ENCODE results near the gene RO60. TPM values are rescaled to one million over a fixed set of nuclear protein-coding genes. Genes with fewer than 3 reads are reported as not detected.

RO60 gene
- total RNA-seq, 4 donors from 2014 or later = 11.6 to 67.2 (median 62.4) TPM

DNA sequence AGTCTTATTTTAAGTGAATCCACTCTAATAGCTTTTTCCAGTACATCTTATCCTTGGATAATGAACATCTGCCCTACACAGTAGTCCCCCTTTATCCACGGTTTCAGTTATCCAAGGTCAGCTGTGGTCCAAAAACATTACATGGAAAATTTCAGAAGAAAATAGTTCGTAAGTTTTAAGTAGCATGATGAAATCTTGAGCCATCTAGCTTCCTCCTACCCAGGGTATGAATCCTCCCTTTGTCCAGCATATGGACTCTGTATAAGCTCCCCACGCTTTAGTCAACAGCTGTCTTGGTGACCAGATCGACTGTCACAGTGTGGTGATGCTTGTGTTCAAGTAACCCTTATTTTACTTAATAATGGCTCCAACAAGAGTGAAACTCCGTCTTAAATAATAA lies 43.2 kb downstream of the RO60 start:
- whole genome bisulfite sequencing, 2 donors (ENCODE audit: low coverage in 1 of 2) = 91 to 93% methylated on average over 2 to 5 of the region's 5 CpGs
- in situ Hi-C loops (cut with MboI; ENCODE audit: low pct_ligation_motif_present in 1 of 4, low pct_unique_long_range_greater_than_20kb in 1 of 4, low sequenced_read_pairs in 3 of 4) (loop anchor here in 1 of 4 donors (25.0 kb wide), 1 partner anchor 290 kb away; the partner anchor contains the start of gene RGS2), intact Hi-C loops (cut with DNase I; ENCODE audit: low total_unique reads) (no loop called here)
- no peak overlapping the region for H3K4me3 ChIP-seq
- no peak for TF ChIP-seq POLR2AphosphoS5 (IDR thresholded peaks at IDR 0.05)
- TF ChIP-seq, protein P1, sequence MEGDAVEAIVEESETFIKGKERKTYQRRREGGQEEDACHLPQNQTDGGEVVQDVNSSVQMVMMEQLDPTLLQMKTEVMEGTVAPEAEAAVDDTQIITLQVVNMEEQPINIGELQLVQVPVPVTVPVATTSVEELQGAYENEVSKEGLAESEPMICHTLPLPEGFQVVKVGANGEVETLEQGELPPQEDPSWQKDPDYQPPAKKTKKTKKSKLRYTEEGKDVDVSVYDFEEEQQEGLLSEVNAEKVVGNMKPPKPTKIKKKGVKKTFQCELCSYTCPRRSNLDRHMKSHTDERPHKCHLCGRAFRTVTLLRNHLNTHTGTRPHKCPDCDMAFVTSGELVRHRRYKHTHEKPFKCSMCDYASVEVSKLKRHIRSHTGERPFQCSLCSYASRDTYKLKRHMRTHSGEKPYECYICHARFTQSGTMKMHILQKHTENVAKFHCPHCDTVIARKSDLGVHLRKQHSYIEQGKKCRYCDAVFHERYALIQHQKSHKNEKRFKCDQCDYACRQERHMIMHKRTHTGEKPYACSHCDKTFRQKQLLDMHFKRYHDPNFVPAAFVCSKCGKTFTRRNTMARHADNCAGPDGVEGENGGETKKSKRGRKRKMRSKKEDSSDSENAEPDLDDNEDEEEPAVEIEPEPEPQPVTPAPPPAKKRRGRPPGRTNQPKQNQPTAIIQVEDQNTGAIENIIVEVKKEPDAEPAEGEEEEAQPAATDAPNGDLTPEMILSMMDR (IDR thresholded peaks at IDR 0.05) = no peak
- no peak for TF ChIP-seq POLR2A (IDR thresholded peaks at IDR 0.05)
- H3K36me3 ChIP-seq = peaks cover 0 to 28% (median 11%) of the 10 kb centered on the region in 4 donors
- DNase-seq = no peak
- peaks cover 8 to 20% (median 11%) of the 10 kb centered on the region in 4 donors for H3K4me1 ChIP-seq
- no peak overlapping the region for H3K27ac ChIP-seq
- no peaks in the 10 kb centered on the region for H3K27me3 ChIP-seq
- H3K9me3 ChIP-seq = no peaks in the 10 kb centered on the region

DNA sequence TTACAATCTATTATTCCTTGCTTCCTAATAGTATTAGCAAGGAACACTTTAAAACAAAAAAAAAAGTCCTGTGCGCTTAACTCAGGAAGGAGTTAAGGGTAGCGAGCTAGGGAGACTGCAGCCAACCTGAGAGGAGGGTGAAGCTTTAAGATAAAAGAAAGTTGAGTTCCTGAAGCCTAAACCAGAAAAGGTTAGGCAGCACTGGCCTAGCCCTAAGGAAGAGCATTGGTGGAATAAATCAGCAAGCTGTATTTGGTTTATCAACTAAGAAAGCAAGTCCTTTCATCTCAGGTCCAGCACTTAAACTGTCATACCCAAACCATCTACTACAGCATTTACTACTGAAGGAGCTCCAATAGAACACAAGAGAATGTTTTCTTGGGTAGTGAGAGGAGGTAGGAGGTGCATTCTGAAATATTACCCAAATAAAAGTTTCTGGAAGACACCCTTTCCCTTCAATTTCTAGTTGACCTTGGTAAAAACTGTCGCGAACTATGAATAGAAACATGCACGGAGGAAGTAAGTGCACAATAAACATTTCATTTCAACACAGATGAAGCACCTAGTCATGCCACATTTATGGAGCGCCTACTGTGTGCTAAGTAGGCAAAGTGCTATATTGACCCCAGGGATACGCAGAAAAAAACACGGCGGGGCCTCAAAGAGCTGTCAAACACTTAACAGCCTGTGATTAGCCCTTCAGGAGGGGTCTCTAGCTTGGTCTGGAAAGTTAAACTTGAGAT lies 44.5 kb downstream of the RO60 start:
- Histone ChIP-seq H3K36me3 (peaks cover 0 to 18% (median 6%) of the 10 kb centered on the region in 4 donors), H3K9me3 (no peaks in the 10 kb centered on the region), H3K4me3 (peak overlapping the region; percentile 69 to 81 (median 76)), H3K4me1 (peaks cover 8 to 20% (median 11%) of the 10 kb centered on the region in 4 donors), H3K27me3 (no peaks in the 10 kb centered on the region), H3K27ac (peak overlapping the region; percentile 90 to 99 (median 98))
- no peak for TF ChIP-seq POLR2A (IDR thresholded peaks at IDR 0.05)
- TF ChIP-seq POLR2AphosphoS5 (IDR thresholded peaks at IDR 0.05) = no peak
- TF ChIP-seq, protein P1 (IDR thresholded peaks at IDR 0.05) = no peak
- no peak for TF ChIP-seq EP300 (IDR thresholded peaks at IDR 0.05; ENCODE audit: low read depth)
- WGBS, 2 donors (ENCODE audit: low coverage in 1 of 2) = 32 to 47% methylated on average over 6 to 9 of the region's 9 CpGs
- DNase-seq = no peak
- in situ Hi-C loops (cut with MboI; ENCODE audit: low pct_ligation_motif_present in 1 of 4, low pct_unique_long_range_greater_than_20kb in 1 of 4, low sequenced_read_pairs in 3 of 4) (loop anchor here in 1 of 4 donors (25.0 kb wide), 1 partner anchor 292 kb away; the partner anchor contains the start of gene RGS2), intact Hi-C loops (cut with DNase I; ENCODE audit: low total_unique reads) (loop anchor here (2.0 kb wide), 1 partner anchor 19 kb away; the partner anchor contains the start of gene CDC73)

DNA sequence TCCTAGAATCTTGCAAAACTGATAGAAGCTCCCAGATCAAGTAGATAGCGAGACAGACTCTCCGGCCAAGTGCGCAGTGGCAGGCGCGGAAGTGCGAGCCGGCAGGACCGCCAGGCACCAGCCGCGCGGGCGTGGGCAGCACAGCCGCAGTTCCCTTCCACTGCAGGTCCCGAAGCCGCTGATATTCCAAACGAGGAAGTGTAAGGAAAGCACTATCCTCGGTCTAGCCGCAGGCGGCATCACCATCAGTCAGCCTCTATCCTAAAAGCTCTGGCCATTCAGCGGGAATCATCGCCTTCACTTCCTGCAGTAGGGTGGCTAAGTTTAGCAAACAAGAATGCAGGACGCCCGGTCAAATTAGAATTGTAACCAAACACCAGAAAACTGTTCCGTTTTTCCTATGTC lies 45.1 kb downstream of the RO60 start:
- H3K4me3 ChIP-seq = peak overlapping the region; percentile 69 to 81 (median 76)
- H3K9me3 ChIP-seq = no peaks in the 10 kb centered on the region
- peak; percentile 56 for DNase-seq
- peaks cover 0 to 12% (median 6%) of the 10 kb centered on the region in 4 donors for H3K36me3 ChIP-seq
- H3K4me1 ChIP-seq = peaks cover 8 to 20% (median 11%) of the 10 kb centered on the region in 4 donors
- in situ Hi-C loops (cut with MboI; ENCODE audit: low pct_ligation_motif_present in 1 of 4, low pct_unique_long_range_greater_than_20kb in 1 of 4, low sequenced_read_pairs in 3 of 4) = loop anchor here in 1 of 4 donors (25.0 kb wide), 1 partner anchor 292 kb away; the partner anchor contains the start of gene RGS2
- intact Hi-C loops (cut with DNase I; ENCODE audit: low total_unique reads) = loop anchor here (2.0 kb wide), 1 partner anchor 18 kb away; the partner anchor contains the start of gene CDC73
- WGBS, 2 donors (ENCODE audit: low coverage in 1 of 2) = 2 to 3% methylated on average over 8 to 14 of the region's 24 CpGs
- no peaks in the 10 kb centered on the region for H3K27me3 ChIP-seq
- peak overlapping the region; percentile 90 to 99 (median 98) for H3K27ac ChIP-seq
- no peak for TF ChIP-seq EP300 (IDR thresholded peaks at IDR 0.05; ENCODE audit: low read depth)
- TF ChIP-seq, protein P1 (IDR thresholded peaks at IDR 0.05) = no peak
- TF ChIP-seq POLR2AphosphoS5 (IDR thresholded peaks at IDR 0.05) = peak in 1 of 3 donors; percentile 36
- TF ChIP-seq POLR2A (IDR thresholded peaks at IDR 0.05) = no peak

Data from transverse colon (tissue), 4 donors.